A549 (cell line): ENCODE results near the gene CD22. TPM values are rescaled to one million over a fixed set of nuclear protein-coding genes. Genes with fewer than 3 reads are reported as not detected.
"Not testable (repeated sequence)": the region's sequence is repeated elsewhere in the genome, so short reads cannot be mapped to it uniquely, and the experiment has no call there.

ENCODE experiments used
- ATAC-seq, 2 experiments: fragments of 200-7000 bp in 1 of 2; fragments of >200 bp in 1 of 2; cut with Nextera tagmentation in 1 of 2; cut with Tn5 transposase in 1 of 2; 3 replicates each; pipeline versions ENCODE4 v1.8.0 to v1.9.1; 2018 to 2020; ENCODE audit warnings: mild to moderate bottlenecking in 1 of 2, moderate library complexity in 1 of 2
- CTCF ChIA-PET: fragments of 300-600 bp; sonication (Branson Sonifier 250); formaldehyde crosslinking; extraction: SDS; loops from one replicate; lab custom pipeline; 2021; ENCODE audit warnings: antibody characterized with exemption, inconsistent platforms; lab: Yijun Ruan, JAX
- POLR2A ChIA-PET: fragments of 350-600 bp; formaldehyde crosslinking; extraction: SDS; loops from one replicate; lab custom pipeline; 2021; ENCODE audit warnings: antibody characterized with exemption, inconsistent platforms; lab: Yijun Ruan, JAX
- DNase-seq, 2 experiments: peaks; one replicate each; pipeline versions ENCODE4 v3.0.0 to v3.0.0-alpha.2; 2011 to 2016; ENCODE audit warnings: low read depth in 1 of 2, low spot score in 1 of 2
- FAIRE-seq: peaks from 2 replicates; lab custom pipeline; 2011; peaks lifted over from hg19 to GRCh38; lab: Jason Lieb, UNC
- H3K27ac ChIP-seq, 2 experiments: fragments of >200 bp; sonication (Bioruptor Twin); formaldehyde crosslinking; 3 replicates each; pipeline ENCODE4 v1.5.1; 2016 to 2017
- H3K4me1 ChIP-seq: fragments of >200 bp; sonication (Bioruptor Twin); formaldehyde crosslinking; 3 replicates; pipeline ENCODE4 v1.6.1; 2016
- H3K4me2 ChIP-seq: fragments of >200 bp; sonication (Bioruptor Twin); formaldehyde crosslinking; 3 replicates; pipeline ENCODE4 v1.6.1; 2016
- H3K4me3 ChIP-seq: fragments of >200 bp; sonication (Bioruptor Twin); formaldehyde crosslinking; 3 replicates; pipeline ENCODE4 v1.5.1; 2016
- H3K9me3 ChIP-seq: fragments of >200 bp; sonication (Bioruptor Twin); formaldehyde crosslinking; 3 replicates; pipeline ENCODE4 v1.6.1; 2016
- CBX8 ChIP-seq: fragments of 200-600 bp; sonication (generic); IDR thresholded peaks from 2 replicates; pipeline ENCODE4 v1.6.1; 2016
- CEBPB ChIP-seq, 2 experiments: fragments of >200 bp in 1 of 2; sonication (Bioruptor Twin) in 1 of 2; formaldehyde crosslinking in 1 of 2; IDR thresholded peaks; 2 replicates each; pipeline ENCODE4 v1.6.1; 2012 to 2016
- CHD2 ChIP-seq: fragments of 150-350 bp; IDR thresholded peaks from 2 replicates; pipeline ENCODE4 v1.6.1; 2014; ENCODE audit warnings: low read length; ENCODE audit not compliant: partially characterized antibody
- EHMT2 ChIP-seq: fragments of 200-600 bp; sonication (generic); IDR thresholded peaks from 2 replicates; pipeline ENCODE4 v1.6.1; 2016; ENCODE audit warnings: antibody characterized with exemption, low read depth, mild to moderate bottlenecking, moderate library complexity
- EP300 ChIP-seq, 2 experiments: fragments of >200 bp; sonication (Bioruptor Twin); formaldehyde crosslinking; IDR thresholded peaks; 2 replicates in 1 of 2; 3 replicates in 1 of 2; pipeline ENCODE4 v1.6.1; 2016 to 2017
- ESRRA ChIP-seq: fragments of 150-350 bp; IDR thresholded peaks from 2 replicates; pipeline ENCODE4 v1.6.1; 2014; ENCODE audit warnings: mild to moderate bottlenecking, low read length, borderline replicate concordance
- FOXS1 ChIP-seq: fragments of 250-450 bp; sonication (Bioruptor Pico); IDR thresholded peaks from 2 replicates; pipeline ENCODE4 v1.5.0; 2020; ENCODE audit warnings: mild to moderate bottlenecking, moderate library complexity
- HDAC2 ChIP-seq: fragments of 200-600 bp; sonication (generic); IDR thresholded peaks from 2 replicates; pipeline ENCODE4 v1.6.1; 2016
- HOXA7 ChIP-seq: fragments of 250-450 bp; sonication (Bioruptor Pico); IDR thresholded peaks from 2 replicates; pipeline ENCODE4 v1.5.0; 2020; ENCODE audit warnings: mild to moderate bottlenecking, moderate library complexity
- HOXB13 ChIP-seq: fragments of 250-450 bp; sonication (Bioruptor Pico); IDR thresholded peaks from 2 replicates; pipeline ENCODE4 v1.5.0; 2020; ENCODE audit warnings: low read depth, mild to moderate bottlenecking, moderate library complexity
- HOXB5 ChIP-seq: fragments of 250-450 bp; sonication (Bioruptor Pico); IDR thresholded peaks from 2 replicates; pipeline ENCODE4 v1.5.0; 2020; ENCODE audit warnings: mild to moderate bottlenecking, moderate library complexity
- JUN ChIP-seq, 2 experiments: fragments of >200 bp; sonication (Bioruptor Twin); formaldehyde crosslinking; IDR thresholded peaks; 2 replicates in 1 of 2; 3 replicates in 1 of 2; pipeline ENCODE4 v1.6.1; 2016 to 2017
- KDM5A ChIP-seq: fragments of 200-600 bp; sonication (generic); IDR thresholded peaks from 2 replicates; pipeline ENCODE4 v1.6.1; 2016; ENCODE audit warnings: antibody characterized with exemption, mild to moderate bottlenecking
- POLR2A ChIP-seq: IDR thresholded peaks from 2 replicates; pipeline ENCODE4 v1.6.1; 2012; ENCODE audit warnings: mild to moderate bottlenecking, low read length
- RARB ChIP-seq: fragments of 250-450 bp; sonication (Bioruptor Pico); IDR thresholded peaks from 2 replicates; pipeline ENCODE4 v1.8.0; 2021; ENCODE audit warnings: mild to moderate bottlenecking, moderate library complexity
- SMC3 ChIP-seq: fragments of >200 bp; sonication (Bioruptor Twin); formaldehyde crosslinking; IDR thresholded peaks from 3 replicates; pipeline ENCODE4 v1.6.1; 2018; ENCODE audit warnings: inconsistent platforms
- SREBF2 ChIP-seq: fragments of 450-650 bp; IDR thresholded peaks from 2 replicates; pipeline ENCODE4 v1.6.1; 2014; ENCODE audit warnings: mild to moderate bottlenecking, moderate library complexity
- TFCP2L1 ChIP-seq: fragments of 250-450 bp; sonication (Bioruptor Pico); IDR thresholded peaks from 2 replicates; pipeline ENCODE4 v1.5.0; 2021; ENCODE audit warnings: mild to moderate bottlenecking
- ZC3H11A ChIP-seq: fragments of 450-650 bp; IDR thresholded peaks from 2 replicates; pipeline ENCODE4 v1.6.1; 2014; ENCODE audit warnings: antibody characterized with exemption, mild to moderate bottlenecking
- ZFP36 ChIP-seq: fragments of 450-650 bp; IDR thresholded peaks from 2 replicates; pipeline ENCODE4 v1.6.1; 2014; ENCODE audit warnings: borderline replicate concordance; ENCODE audit not compliant: partially characterized antibody
- WGBS: methylation state at CpG from one replicate; pipeline ENCODE4 v1.1.6; 2017; ENCODE audit errors: missing lambda C conversion rate; 5-methylcytosine and 5-hydroxymethylcytosine counted together
- polyA plus RNA-seq, 4 experiments: library from polyadenylated mRNA; depleted of rRNA in 3 of 4; stranded (reverse); fragments of >200 nt; fragmentation: RNase III in 1 of 4; extraction: RNeasy Plus Mini Kit Qiagen cat#74134 plus additional on column Dnase treatment in 1 of 4; gene quantifications; 2 replicates in 3 of 4; 3 replicates in 1 of 4; pipeline ENCODE4 v1.2.3, GENCODE V29; 2011 to 2017
- TF ChIP-seq, protein P1 (sequence below): fragments of >200 bp; sonication (Bioruptor Twin); formaldehyde crosslinking; IDR thresholded peaks from 3 replicates; pipeline ENCODE4 v1.6.1; 2016
- TF ChIP-seq, protein P2 (sequence below): fragments of 200-600 bp; sonication (generic); IDR thresholded peaks from 2 replicates; pipeline ENCODE4 v1.6.1; 2016; ENCODE audit warnings: antibody characterized with exemption, mild to moderate bottlenecking, moderate library complexity
- TF ChIP-seq, protein P3 (sequence below): fragments of >200 bp; sonication (Bioruptor Twin); formaldehyde crosslinking; IDR thresholded peaks from 2 replicates; pipeline ENCODE4 v1.6.1; 2016
- TF ChIP-seq, protein P4 (sequence below): IDR thresholded peaks from 2 replicates; pipeline ENCODE4 v1.6.1; 2012; ENCODE audit warnings: low read depth, borderline replicate concordance

The CD22 gene
- polyA plus RNA-seq, 2 of the 4 experiments (the other 2 are of a cell fraction) = 0.05 to 0.14 TPM

DNA sequence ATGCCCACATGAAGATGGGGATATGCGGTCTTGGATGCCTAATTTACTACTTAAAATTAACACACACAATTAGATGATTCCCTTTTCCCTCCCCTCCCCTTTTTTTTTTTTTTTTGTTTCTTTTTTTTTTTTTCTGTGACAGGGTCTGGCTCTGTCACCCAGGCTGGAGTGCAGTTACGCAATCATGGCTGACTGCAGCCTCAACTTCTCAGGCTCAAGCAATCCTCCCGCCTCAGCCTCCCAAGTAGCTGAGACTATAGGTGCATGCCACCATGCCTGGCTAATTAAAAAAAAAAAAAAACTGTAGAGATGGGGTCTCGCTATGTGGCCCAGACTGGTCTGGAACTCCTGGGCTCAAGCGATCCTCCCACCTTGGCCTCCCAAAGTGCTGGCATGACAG is 50.6 kb downstream of the CD22 start:
- H3K4me2 ChIP-seq, H3K4me3 ChIP-seq, FAIRE-seq, ATAC-seq, H3K27ac ChIP-seq, POLR2A ChIA-PET, DNase-seq, H3K4me1 ChIP-seq: not testable (repeated sequence)
- peaks cover 33% of the 10 kb centered on the region for H3K9me3 ChIP-seq
- 74% methylated on average over 5 of the region's 5 CpGs for WGBS
- TF ChIP-seq CEBPB (IDR thresholded peaks at IDR 0.05) = peak; percentile 67 to 76; a peak in 3 of 4 replicates
- CTCF ChIA-PET = interaction anchor here (1.7 to 6.0 kb wide), 2 partner anchors 26 to 31 kb away, joined by 3 to 29 read pairs; no protein-coding TSS in a partner anchor

DNA sequence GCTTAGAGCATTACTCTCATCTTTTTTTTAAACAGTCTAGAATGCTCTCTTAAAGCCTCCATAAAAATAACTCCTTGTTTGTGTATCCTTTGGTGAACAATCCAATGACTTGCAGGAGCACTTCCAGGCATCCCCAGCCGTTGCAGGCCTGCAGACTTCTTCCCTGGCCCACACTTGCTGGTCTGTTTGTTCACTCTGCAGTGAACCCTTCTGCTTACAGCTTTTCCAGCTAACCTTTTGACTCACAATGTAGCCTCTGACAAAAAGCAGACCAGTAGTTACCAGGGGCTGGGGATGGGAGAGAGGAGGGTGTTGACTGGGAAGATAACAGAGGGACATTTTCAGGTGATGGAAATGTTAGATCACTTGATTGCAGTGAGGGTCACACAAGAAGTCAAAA is 51.0 kb downstream of the CD22 start:
- no peak overlapping the region for H3K4me3 ChIP-seq
- ChIA-PET CTCF (interaction anchor here (1.7 to 6.0 kb wide), 2 partner anchors 26 to 88 kb away, joined by 6 to 29 read pairs; no protein-coding TSS in a partner anchor), POLR2A (no interaction called here)
- H3K27ac ChIP-seq = no peak overlapping the region
- FAIRE-seq (peak; percentile 86), DNase-seq (no peak), ATAC-seq (0 out of 6 replicates have a peak, but pooled peaks of 1 of the 2 experiments have one; percentile 16)
- no peak overlapping the region for H3K4me2 ChIP-seq
- no peaks in the 10 kb centered on the region for H3K4me1 ChIP-seq
- H3K9me3 ChIP-seq = peaks cover 38% of the 10 kb centered on the region
- WGBS = 6% methylated on average over 1 of the region's 1 CpG
- TF ChIP-seq HOXA7 (no peak), POLR2A (no peak), ZC3H11A (no peak), HOXB13 (CRISPR knock-in tag) (no peak), JUN (IDR thresholded peaks at IDR 0.05) (no peak), ZFP36 (no peak), ESRRA (no peak), FOXS1 (CRISPR knock-in tag) (no peak), EHMT2 (no peak), TFCP2L1 (no peak), RARB (no peak), KDM5A (no peak), SREBF2 (no peak)
- TF ChIP-seq, protein P1, sequence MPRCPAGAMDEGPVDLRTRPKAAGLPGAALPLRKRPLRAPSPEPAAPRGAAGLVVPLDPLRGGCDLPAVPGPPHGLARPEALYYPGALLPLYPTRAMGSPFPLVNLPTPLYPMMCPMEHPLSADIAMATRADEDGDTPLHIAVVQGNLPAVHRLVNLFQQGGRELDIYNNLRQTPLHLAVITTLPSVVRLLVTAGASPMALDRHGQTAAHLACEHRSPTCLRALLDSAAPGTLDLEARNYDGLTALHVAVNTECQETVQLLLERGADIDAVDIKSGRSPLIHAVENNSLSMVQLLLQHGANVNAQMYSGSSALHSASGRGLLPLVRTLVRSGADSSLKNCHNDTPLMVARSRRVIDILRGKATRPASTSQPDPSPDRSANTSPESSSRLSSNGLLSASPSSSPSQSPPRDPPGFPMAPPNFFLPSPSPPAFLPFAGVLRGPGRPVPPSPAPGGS = no peak
- TF ChIP-seq, protein P2, sequence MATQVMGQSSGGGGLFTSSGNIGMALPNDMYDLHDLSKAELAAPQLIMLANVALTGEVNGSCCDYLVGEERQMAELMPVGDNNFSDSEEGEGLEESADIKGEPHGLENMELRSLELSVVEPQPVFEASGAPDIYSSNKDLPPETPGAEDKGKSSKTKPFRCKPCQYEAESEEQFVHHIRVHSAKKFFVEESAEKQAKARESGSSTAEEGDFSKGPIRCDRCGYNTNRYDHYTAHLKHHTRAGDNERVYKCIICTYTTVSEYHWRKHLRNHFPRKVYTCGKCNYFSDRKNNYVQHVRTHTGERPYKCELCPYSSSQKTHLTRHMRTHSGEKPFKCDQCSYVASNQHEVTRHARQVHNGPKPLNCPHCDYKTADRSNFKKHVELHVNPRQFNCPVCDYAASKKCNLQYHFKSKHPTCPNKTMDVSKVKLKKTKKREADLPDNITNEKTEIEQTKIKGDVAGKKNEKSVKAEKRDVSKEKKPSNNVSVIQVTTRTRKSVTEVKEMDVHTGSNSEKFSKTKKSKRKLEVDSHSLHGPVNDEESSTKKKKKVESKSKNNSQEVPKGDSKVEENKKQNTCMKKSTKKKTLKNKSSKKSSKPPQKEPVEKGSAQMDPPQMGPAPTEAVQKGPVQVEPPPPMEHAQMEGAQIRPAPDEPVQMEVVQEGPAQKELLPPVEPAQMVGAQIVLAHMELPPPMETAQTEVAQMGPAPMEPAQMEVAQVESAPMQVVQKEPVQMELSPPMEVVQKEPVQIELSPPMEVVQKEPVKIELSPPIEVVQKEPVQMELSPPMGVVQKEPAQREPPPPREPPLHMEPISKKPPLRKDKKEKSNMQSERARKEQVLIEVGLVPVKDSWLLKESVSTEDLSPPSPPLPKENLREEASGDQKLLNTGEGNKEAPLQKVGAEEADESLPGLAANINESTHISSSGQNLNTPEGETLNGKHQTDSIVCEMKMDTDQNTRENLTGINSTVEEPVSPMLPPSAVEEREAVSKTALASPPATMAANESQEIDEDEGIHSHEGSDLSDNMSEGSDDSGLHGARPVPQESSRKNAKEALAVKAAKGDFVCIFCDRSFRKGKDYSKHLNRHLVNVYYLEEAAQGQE = no peak

DNA sequence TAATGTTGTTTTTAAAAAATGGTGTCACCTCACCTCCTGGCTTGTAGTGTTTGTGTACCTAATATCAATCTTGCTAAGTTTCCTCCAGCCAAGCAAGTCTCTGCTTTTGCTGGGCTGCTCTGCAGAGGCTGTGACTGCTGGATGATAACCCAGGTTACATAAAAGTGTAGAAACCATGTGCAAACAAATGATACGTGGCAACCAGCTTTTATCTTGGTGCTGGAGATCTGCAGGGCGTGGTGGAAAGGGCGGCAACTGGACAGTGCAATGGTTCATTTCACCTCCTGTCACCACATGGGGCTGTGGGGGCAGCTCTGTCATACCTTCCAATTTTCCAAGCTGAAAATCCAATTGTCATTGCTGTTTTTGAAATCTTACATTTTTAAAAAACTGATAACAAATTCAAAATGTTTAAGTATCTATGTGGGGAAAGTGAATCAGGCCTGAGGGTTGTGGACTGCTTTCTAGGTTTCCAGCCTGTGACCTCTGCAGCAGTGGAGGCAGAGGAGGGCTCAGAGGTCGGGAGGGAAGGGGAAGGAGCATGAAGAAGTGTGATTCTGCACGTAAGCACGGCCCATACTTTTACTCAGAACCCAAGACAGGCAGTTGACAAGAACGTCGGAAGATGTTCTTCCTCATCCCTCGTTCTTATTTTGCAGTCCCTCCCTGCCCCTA is 51.6 kb downstream of the CD22 start:
- ATAC-seq (no peak; a peak in 1 of 6 replicates), DNase-seq (no peak), FAIRE-seq (no peak)
- no peak overlapping the region for H3K4me2 ChIP-seq
- ChIA-PET CTCF (interaction anchor here (1.7 to 6.0 kb wide), 2 partner anchors 27 to 87 kb away, joined by 6 to 29 read pairs; no protein-coding TSS in a partner anchor), POLR2A (no interaction called here)
- 21% methylated on average over 9 of the region's 9 CpGs for WGBS
- H3K27ac ChIP-seq = no peak overlapping the region
- no peaks in the 10 kb centered on the region for H3K4me1 ChIP-seq
- H3K9me3 ChIP-seq = peaks cover 41% of the 10 kb centered on the region
- H3K4me3 ChIP-seq = no peak overlapping the region
- TF ChIP-seq HOXB5 (CRISPR knock-in tag) (no peak), HOXB13 (CRISPR knock-in tag) (no peak), EHMT2 (no peak), SMC3 (no peak), ZC3H11A (no peak), EP300 (IDR thresholded peaks at IDR 0.05) (no peak), ZFP36 (no peak), POLR2A (no peak), SREBF2 (no peak), HDAC2 (no peak), CHD2 (no peak), CBX8 (no peak), FOXS1 (CRISPR knock-in tag) (no peak)
- TF ChIP-seq, protein P3, sequence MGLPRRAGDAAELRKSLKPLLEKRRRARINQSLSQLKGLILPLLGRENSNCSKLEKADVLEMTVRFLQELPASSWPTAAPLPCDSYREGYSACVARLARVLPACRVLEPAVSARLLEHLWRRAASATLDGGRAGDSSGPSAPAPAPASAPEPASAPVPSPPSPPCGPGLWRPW = no peak
- TF ChIP-seq, protein P2 = no peak
- TF ChIP-seq, protein P4, sequence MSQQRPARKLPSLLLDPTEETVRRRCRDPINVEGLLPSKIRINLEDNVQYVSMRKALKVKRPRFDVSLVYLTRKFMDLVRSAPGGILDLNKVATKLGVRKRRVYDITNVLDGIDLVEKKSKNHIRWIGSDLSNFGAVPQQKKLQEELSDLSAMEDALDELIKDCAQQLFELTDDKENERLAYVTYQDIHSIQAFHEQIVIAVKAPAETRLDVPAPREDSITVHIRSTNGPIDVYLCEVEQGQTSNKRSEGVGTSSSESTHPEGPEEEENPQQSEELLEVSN = no peak
